NCI-H1417 treated with DMSO at 0.1 percent for 48 hours (cell line): ENCODE measurements around the gene ATP5F1A.
A peak's percentile ranks its signal among the peaks of the same experiment; 100 is the strongest.

Experiments used
- DNase-seq: peaks from one replicate; lab custom pipeline; 2025; lab: John Stamatoyannopoulos, UW

Gene ATP5F1A

GRCh38 chr18:46073474-46074331 is 24.4 kb downstream of the ATP5F1A start:
- DNase-seq, result peak; percentile 20

- DNase-seq, result no peak
These were observed 25.1 kb downstream of the ATP5F1A start for GRCh38 chr18:46072959-46073358.

GRCh38 chr18:46072376-46072867 is 25.7 kb downstream of the ATP5F1A start:
- DNase-seq, result no peak

GRCh38 chr18:46071653-46072375 is 26.3 kb downstream of the ATP5F1A start, which contains the start of gene PSTPIP2:
PSTPIP2 (minus strand) TSS chr18:46072260; CDS start chr18:46072188, 72 bp downstream.
- no peak for DNase-seq

- no peak for DNase-seq
These were observed 27.1 kb downstream of the ATP5F1A start for GRCh38 chr18:46070815-46071652.

GRCh38 chr18:46070232-46070631 is 27.9 kb downstream of the ATP5F1A start:
- no peak for DNase-seq

GRCh38 chr18:46069524-46069923 is 28.6 kb downstream of the ATP5F1A start:
- no peak for DNase-seq

- DNase-seq, result no peak
These were observed 29.3 kb downstream of the ATP5F1A start for GRCh38 chr18:46068763-46069162.

- no peak for DNase-seq
These were observed 30.6 kb downstream of the ATP5F1A start for GRCh38 chr18:46067438-46068007.

GRCh38 chr18:46062781-46063180 is 35.3 kb downstream of the ATP5F1A start:
- no peak for DNase-seq

- no peak for DNase-seq
These were observed 36.3 kb downstream of the ATP5F1A start for GRCh38 chr18:46061796-46062195.

- DNase-seq, result no peak
These were observed 36.7 kb downstream of the ATP5F1A start for GRCh38 chr18:46061387-46061786.

GRCh38 chr18:46060359-46060841 is 37.7 kb downstream of the ATP5F1A start:
- no peak for DNase-seq

GRCh38 chr18:46055838-46056230 is 42.3 kb downstream of the ATP5F1A start:
- DNase-seq, result no peak

GRCh38 chr18:46054956-46055837 is 42.9 kb downstream of the ATP5F1A start:
- DNase-seq, result no peak

GRCh38 chr18:46053368-46054095 is 44.6 kb downstream of the ATP5F1A start:
- DNase-seq, result no peak

GRCh38 chr18:46051731-46052461 is 46.2 kb downstream of the ATP5F1A start:
- no peak for DNase-seq

- no peak for DNase-seq
These were observed 47.8 kb downstream of the ATP5F1A start for GRCh38 chr18:46050268-46050667.

- no peak for DNase-seq
These were observed 49.5 kb downstream of the ATP5F1A start for GRCh38 chr18:46048641-46049040.
